H9 (cell line): ENCODE results near the gene ATP13A3. TPM values are rescaled to one million over a fixed set of nuclear protein-coding genes. Genes with fewer than 3 reads are reported as not detected.

Source experiments
- DNase-seq: peaks from one replicate; pipeline ENCODE4 v3.0.0-alpha.2; 2017
- H2AFZ ChIP-seq: one replicate; pipeline ENCODE4 v1.6.1; 2013; ENCODE audit warnings: mild to moderate bottlenecking, low read length, control low read depth, moderate library complexity
- H2AK5ac ChIP-seq: 2 replicates; pipeline ENCODE4 v1.6.1; 2013; ENCODE audit warnings: low read length, control low read depth, mixed read lengths; ENCODE audit not compliant: insufficient read length
- H2BK120ac ChIP-seq: one replicate; pipeline ENCODE4 v1.6.1; 2013; ENCODE audit warnings: low read depth, mild to moderate bottlenecking, low read length, control low read depth, inconsistent platforms; ENCODE audit not compliant: poor library complexity, severe bottlenecking
- H2BK12ac ChIP-seq: 2 replicates; pipeline ENCODE4 v1.6.1; 2013; ENCODE audit warnings: low read length, control low read depth, mixed read lengths, low read depth; ENCODE audit not compliant: insufficient read length
- H2BK15ac ChIP-seq: 2 replicates; pipeline ENCODE4 v1.6.1; 2013; ENCODE audit warnings: low read depth, low read length, control low read depth
- H2BK20ac ChIP-seq: one replicate; pipeline ENCODE4 v1.6.1; 2013; ENCODE audit warnings: low read depth, mild to moderate bottlenecking, low read length, control low read depth, inconsistent platforms; ENCODE audit not compliant: poor library complexity, severe bottlenecking
- H2BK5ac ChIP-seq: 2 replicates; pipeline ENCODE4 v1.6.1; 2013; ENCODE audit warnings: low read length, control low read depth, mixed read lengths; ENCODE audit not compliant: insufficient read length
- H3K14ac ChIP-seq: 2 replicates; pipeline ENCODE4 v1.6.1; 2013; ENCODE audit warnings: low read length, control low read depth; ENCODE audit not compliant: insufficient read depth
- H3K18ac ChIP-seq: 2 replicates; pipeline ENCODE4 v1.6.1; 2013; ENCODE audit warnings: low read depth, mild to moderate bottlenecking, mixed read lengths, low read length, control low read depth; ENCODE audit not compliant: insufficient read length
- H3K23ac ChIP-seq: 2 replicates; pipeline ENCODE4 v1.6.1; 2013; ENCODE audit warnings: low read length, control low read depth, mixed read lengths, low read depth; ENCODE audit not compliant: insufficient read length
- H3K23me2 ChIP-seq: 2 replicates; pipeline ENCODE4 v1.6.1; 2013; ENCODE audit warnings: low read depth, mild to moderate bottlenecking, mixed read lengths, low read length, control low read depth; ENCODE audit not compliant: insufficient read length, poor library complexity, severe bottlenecking
- H3K27ac ChIP-seq: 2 replicates; pipeline ENCODE4 v1.5.1; 2013; ENCODE audit warnings: low read length, control low read depth, mixed read lengths, low read depth; ENCODE audit not compliant: insufficient read length
- H3K27me3 ChIP-seq: 2 replicates; pipeline ENCODE4 v1.6.1; 2013; ENCODE audit warnings: low read length, control low read depth, inconsistent platforms; ENCODE audit not compliant: insufficient read depth
- H3K4ac ChIP-seq: 2 replicates; pipeline ENCODE4 v1.6.1; 2013; ENCODE audit warnings: low read depth, mild to moderate bottlenecking, control low read depth, inconsistent platforms, low read length, moderate library complexity
- H3K4me1 ChIP-seq: 2 replicates; pipeline ENCODE4 v1.6.1; 2013; ENCODE audit warnings: low read length, control low read depth, inconsistent platforms; ENCODE audit not compliant: insufficient read depth
- H3K4me2 ChIP-seq: 2 replicates; pipeline ENCODE4 v1.6.1; 2013; ENCODE audit warnings: low read length, control low read depth, mixed read lengths; ENCODE audit not compliant: insufficient read length, insufficient read depth
- H3K56ac ChIP-seq: 2 replicates; pipeline ENCODE4 v1.6.1; 2013; ENCODE audit warnings: low read depth, mild to moderate bottlenecking, mixed read lengths, low read length, control low read depth; ENCODE audit not compliant: insufficient read length
- H3K79me1 ChIP-seq: 2 replicates; pipeline ENCODE4 v1.6.1; 2013; ENCODE audit warnings: low read depth, mild to moderate bottlenecking, moderate library complexity, low read length, control low read depth, inconsistent platforms; ENCODE audit not compliant: insufficient read depth, poor library complexity, severe bottlenecking
- H3K79me2 ChIP-seq: 2 replicates; pipeline ENCODE4 v1.6.1; 2013; ENCODE audit warnings: low read length, control low read depth, inconsistent platforms; ENCODE audit not compliant: insufficient read depth
- H3K9ac ChIP-seq: 2 replicates; pipeline ENCODE4 v1.6.1; 2013; ENCODE audit warnings: low read length, control low read depth, mixed read lengths; ENCODE audit not compliant: insufficient read length; ENCODE audit errors: extremely low read depth
- H3K9me3 ChIP-seq: one replicate; pipeline ENCODE4 v1.6.1; 2013; ENCODE audit warnings: low read depth, low read length, inconsistent platforms; ENCODE audit not compliant: control insufficient read depth
- H3T11ph ChIP-seq: one replicate; pipeline ENCODE4 v1.6.1; 2013; ENCODE audit warnings: mild to moderate bottlenecking, low read length, control low read depth, inconsistent platforms
- H4K20me1 ChIP-seq: one replicate; pipeline ENCODE4 v1.6.1; 2013; ENCODE audit not compliant: control insufficient read depth, insufficient read length, insufficient read depth
- H4K5ac ChIP-seq: 2 replicates; pipeline ENCODE4 v1.6.1; 2013; ENCODE audit warnings: low read depth, mild to moderate bottlenecking, mixed read lengths, low read length, control low read depth; ENCODE audit not compliant: insufficient read length
- H4K8ac ChIP-seq: replicated peaks from 2 replicates; pipeline ENCODE4 v1.6.1; 2013; ENCODE audit warnings: low read length, control low read depth, mixed read lengths, low read depth; ENCODE audit not compliant: insufficient read length
- H4K91ac ChIP-seq: 2 replicates; pipeline ENCODE4 v1.6.1; 2013; ENCODE audit warnings: low read depth, mild to moderate bottlenecking, moderate library complexity, mixed read lengths, low read length, control low read depth; ENCODE audit not compliant: insufficient read length
- H3K27ac Mint-ChIP-seq, 3 experiments: 2 replicates in 2 of 3; 3 replicates in 1 of 3; pipeline ENCODE4 v1.8.0; 2020 to 2021; ENCODE audit warnings: mixed read lengths in 3 of 3, mild to moderate bottlenecking in 1 of 3, moderate library complexity in 1 of 3
- H3K27me3 Mint-ChIP-seq: 2 replicates; pipeline ENCODE4 v1.8.0; 2021; ENCODE audit warnings: low read depth, mild to moderate bottlenecking, moderate library complexity, mixed read lengths
- H3K36me3 Mint-ChIP-seq, 3 experiments: 2 replicates in 2 of 3; 3 replicates in 1 of 3; pipeline ENCODE4 v1.8.0; 2020 to 2021; ENCODE audit warnings: low read depth in 3 of 3, mixed read lengths in 3 of 3; ENCODE audit not compliant: insufficient read depth in 1 of 3
- H3K4me1 Mint-ChIP-seq, 2 experiments: 2 replicates each; pipeline ENCODE4 v1.8.0; 2020; ENCODE audit warnings: mixed read lengths in 2 of 2
- H3K4me3 Mint-ChIP-seq, 2 experiments: 2 replicates in 1 of 2; 3 replicates in 1 of 2; pipeline ENCODE4 v1.8.0; 2020 to 2021; ENCODE audit warnings: mild to moderate bottlenecking in 2 of 2, mixed read lengths in 2 of 2, moderate library complexity in 1 of 2
- H3K9me3 Mint-ChIP-seq, 2 experiments: 2 replicates in 1 of 2; 3 replicates in 1 of 2; pipeline ENCODE4 v1.8.0; 2020; ENCODE audit warnings: mild to moderate bottlenecking in 2 of 2, mixed read lengths in 2 of 2, moderate library complexity in 1 of 2
- WGBS: extraction: QIAGEN DNeasy Blood & Tissue Kit; methylation state at CpG from one replicate; pipeline ENCODE4 v1.1.7; 2013; ENCODE audit warnings: missing lambda C conversion rate, low lambda C conversion rate, mixed read lengths; ENCODE audit not compliant: insufficient read length; ENCODE audit errors: extremely low coverage; 5-methylcytosine and 5-hydroxymethylcytosine counted together
- total RNA-seq: library from RNA; stranded (reverse); gene quantifications from 2 replicates; pipeline ENCODE4 v1.2.1, GENCODE V29; 2021
- TF ChIP-seq, protein P1 (sequence below): fragments of 200-600 bp; sonication (generic); conservative IDR thresholded peaks from 3 replicates; pipeline ENCODE4 v1.8.0; 2021; ENCODE audit warnings: antibody characterized with exemption, mild to moderate bottlenecking

The ATP13A3 gene
- total RNA-seq, 1 experiment from 2014 or later: 78.5 TPM

DNA sequence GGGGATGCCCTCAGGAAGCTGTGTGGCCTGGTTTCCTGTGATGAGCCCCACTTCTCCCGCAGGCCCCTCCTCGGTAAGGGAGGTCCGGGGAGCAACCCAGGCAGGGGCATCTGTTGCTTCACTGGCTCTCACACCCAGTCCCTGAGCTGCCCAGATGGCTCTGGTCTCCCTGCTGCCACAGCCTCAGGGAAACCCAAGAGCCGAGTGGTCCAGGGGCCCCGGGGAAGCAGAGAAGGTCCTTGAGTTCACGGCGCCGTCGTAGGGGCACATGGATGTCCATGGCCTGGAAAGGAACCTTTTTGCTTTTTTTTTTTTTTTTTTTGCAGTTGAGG is 103.9 kb downstream of the ATP13A3 start:
- no peak overlapping the region for H2AK5ac ChIP-seq
- no peak overlapping the region for H2AFZ ChIP-seq
- H4K5ac ChIP-seq: no peak overlapping the region
- no peak overlapping the region for H3K4me2 ChIP-seq
- no peak overlapping the region for H2BK12ac ChIP-seq
- no peak overlapping the region for H3K23ac ChIP-seq
- no peaks in the 10 kb centered on the region for H4K20me1 ChIP-seq
- Mint-ChIP-seq H3K27me3 (peaks cover 6% of the 10 kb centered on the region), H3K4me1 (peaks cover 39 to 63% of the 10 kb centered on the region in 2 experiments), H3K36me3 (no peaks in the 10 kb centered on the region), H3K4me3 (no peak overlapping the region), H3K27ac (peak overlapping the region in 1 of 3 experiments; percentile 2; a peak in 1 of 7 replicates), H3K9me3 (no peaks in the 10 kb centered on the region)
- no CpG with 5 or more reads among the region's 9 CpGs for WGBS
- no peaks in the 10 kb centered on the region for H3K79me2 ChIP-seq
- H3K18ac ChIP-seq: no peak overlapping the region
- no peak overlapping the region for H2BK5ac ChIP-seq
- H3K27me3 ChIP-seq: no peaks in the 10 kb centered on the region
- no peaks in the 10 kb centered on the region for H3K9me3 ChIP-seq
- H3K4me1 ChIP-seq: no peaks in the 10 kb centered on the region; the same call in 1 of the 2 replicates
- TF ChIP-seq, protein P1, sequence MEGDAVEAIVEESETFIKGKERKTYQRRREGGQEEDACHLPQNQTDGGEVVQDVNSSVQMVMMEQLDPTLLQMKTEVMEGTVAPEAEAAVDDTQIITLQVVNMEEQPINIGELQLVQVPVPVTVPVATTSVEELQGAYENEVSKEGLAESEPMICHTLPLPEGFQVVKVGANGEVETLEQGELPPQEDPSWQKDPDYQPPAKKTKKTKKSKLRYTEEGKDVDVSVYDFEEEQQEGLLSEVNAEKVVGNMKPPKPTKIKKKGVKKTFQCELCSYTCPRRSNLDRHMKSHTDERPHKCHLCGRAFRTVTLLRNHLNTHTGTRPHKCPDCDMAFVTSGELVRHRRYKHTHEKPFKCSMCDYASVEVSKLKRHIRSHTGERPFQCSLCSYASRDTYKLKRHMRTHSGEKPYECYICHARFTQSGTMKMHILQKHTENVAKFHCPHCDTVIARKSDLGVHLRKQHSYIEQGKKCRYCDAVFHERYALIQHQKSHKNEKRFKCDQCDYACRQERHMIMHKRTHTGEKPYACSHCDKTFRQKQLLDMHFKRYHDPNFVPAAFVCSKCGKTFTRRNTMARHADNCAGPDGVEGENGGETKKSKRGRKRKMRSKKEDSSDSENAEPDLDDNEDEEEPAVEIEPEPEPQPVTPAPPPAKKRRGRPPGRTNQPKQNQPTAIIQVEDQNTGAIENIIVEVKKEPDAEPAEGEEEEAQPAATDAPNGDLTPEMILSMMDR: no peak
- H3K4ac ChIP-seq: no peak overlapping the region
- H2BK20ac ChIP-seq: no peak overlapping the region
- no peaks in the 10 kb centered on the region for H3K79me1 ChIP-seq
- no peaks in the 10 kb centered on the region for H3K23me2 ChIP-seq
- H4K8ac ChIP-seq: no peak overlapping the region
- H2BK120ac ChIP-seq: no peak overlapping the region
- H3K56ac ChIP-seq: no peak overlapping the region
- no peak overlapping the region for H3K14ac ChIP-seq
- peak; percentile 29 for DNase-seq
- no peak overlapping the region for H2BK15ac ChIP-seq
- H3T11ph ChIP-seq: no peak overlapping the region
- no peak overlapping the region for H3K9ac ChIP-seq
- no peak overlapping the region for H4K91ac ChIP-seq
- H3K27ac ChIP-seq: no peak overlapping the region
